DOHH2 (cell line): ENCODE measurements around the gene TADA2B.

Experiments
- H3F3A ChIP-seq: fragments of 200-600 bp; sonication (generic), shearing (Covaris generic); 2 replicates; pipeline ENCODE4 v1.6.0; 2016; ENCODE audit warnings: antibody characterized with exemption, mild to moderate bottlenecking; ENCODE audit not compliant: control insufficient read depth, insufficient read depth
- H3K27ac ChIP-seq: fragments of 200-600 bp; sonication (generic); 2 replicates; pipeline ENCODE4 v1.5.1; 2014; ENCODE audit warnings: low read depth, mild to moderate bottlenecking, low read length, moderate library complexity
- H3K27me3 ChIP-seq: fragments of 200-600 bp; sonication (generic); 2 replicates; pipeline ENCODE4 v1.6.1; 2014; ENCODE audit warnings: mild to moderate bottlenecking, low read length, mixed read lengths; ENCODE audit not compliant: control insufficient read depth
- H3K36me3 ChIP-seq: fragments of 200-600 bp; sonication (generic); 2 replicates; pipeline ENCODE4 v1.6.1; 2014; ENCODE audit warnings: mild to moderate bottlenecking, low read length, moderate library complexity, mixed read lengths; ENCODE audit not compliant: control insufficient read depth
- H3K4me1 ChIP-seq: fragments of 200-600 bp; sonication (generic); 2 replicates; pipeline ENCODE4 v1.6.1; 2014; ENCODE audit warnings: mild to moderate bottlenecking, low read length, mixed read lengths; ENCODE audit not compliant: control insufficient read depth
- H3K4me2 ChIP-seq: fragments of 200-600 bp; sonication (generic); 2 replicates; pipeline ENCODE4 v1.6.0; 2014; ENCODE audit warnings: mild to moderate bottlenecking, low read length, moderate library complexity
- H3K4me3 ChIP-seq: fragments of 200-600 bp; sonication (generic); 2 replicates; pipeline ENCODE4 v1.5.1; 2014; ENCODE audit warnings: mild to moderate bottlenecking, low read length, mixed read lengths
- H3K79me2 ChIP-seq: fragments of 200-600 bp; sonication (generic); 2 replicates; pipeline ENCODE4 v1.6.1; 2014; ENCODE audit warnings: mild to moderate bottlenecking, low read length, mixed read lengths; ENCODE audit not compliant: control insufficient read depth
- H3K9me2 ChIP-seq: fragments of 200-600 bp; sonication (generic); replicated peaks from 2 replicates; pipeline ENCODE4 v1.6.1; 2014; ENCODE audit warnings: mild to moderate bottlenecking, low read length, mixed read lengths; ENCODE audit not compliant: control insufficient read depth
- H3K9me3 ChIP-seq: fragments of 200-600 bp; sonication (generic); 2 replicates; pipeline ENCODE4 v1.6.1; 2014; ENCODE audit warnings: antibody characterized with exemption, low read length, mixed read lengths; ENCODE audit not compliant: control insufficient read depth, insufficient read depth
- H4K20me1 ChIP-seq: fragments of 200-600 bp; sonication (generic); 2 replicates; pipeline ENCODE4 v1.6.0; 2014; ENCODE audit warnings: low read depth, mild to moderate bottlenecking, antibody characterized with exemption, low read length, moderate library complexity; ENCODE audit not compliant: control insufficient read depth, insufficient read depth
- EZH2phosphoT487 ChIP-seq: fragments of 200-600 bp; sonication (generic); IDR thresholded peaks from 2 replicates; pipeline ENCODE4 v1.6.1; 2017; ENCODE audit warnings: borderline replicate concordance, mild to moderate bottlenecking, antibody characterized with exemption, low read length, moderate library complexity, mixed read lengths
- TF ChIP-seq, protein P1 (sequence below): fragments of 200-600 bp; sonication (generic); IDR thresholded peaks from one replicate; pipeline ENCODE4 v1.5.1; 2014; ENCODE audit warnings: antibody characterized with exemption, mild to moderate bottlenecking, low read depth, low read length; ENCODE audit not compliant: poor library complexity, severe bottlenecking

Gene TADA2B

DNA sequence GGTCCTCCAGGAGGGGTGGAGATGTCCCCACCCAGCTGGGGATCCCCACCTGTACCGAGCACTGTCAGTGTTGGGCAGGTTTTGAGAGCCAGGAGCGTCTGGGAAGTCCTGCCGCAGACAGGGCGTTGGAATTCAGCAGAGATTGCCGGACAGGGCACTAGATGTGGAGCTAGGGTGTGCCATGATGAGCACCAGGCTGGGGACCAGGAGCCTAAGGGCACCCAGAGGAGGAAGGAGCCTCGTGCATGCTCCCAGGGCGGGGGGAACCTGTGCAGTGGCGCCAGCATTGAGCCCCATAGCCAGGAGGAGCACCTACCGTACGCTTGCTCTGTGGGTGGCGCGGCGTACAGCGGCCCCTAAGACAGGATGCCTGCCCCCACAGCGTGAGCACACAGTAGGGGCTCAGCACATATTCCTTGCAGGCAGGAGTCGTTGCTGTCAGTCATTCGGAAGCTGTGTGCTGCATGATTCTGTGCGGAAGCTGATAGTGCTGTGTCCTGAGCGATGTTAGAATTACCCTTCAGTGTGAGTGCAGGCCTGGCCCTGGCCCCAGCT is 18.8 kb upstream of the TADA2B start:
- peaks cover 70% of the 10 kb centered on the region for H3K36me3 ChIP-seq
- no peak overlapping the region for H3K27ac ChIP-seq
- no peaks in the 10 kb centered on the region for H3K4me1 ChIP-seq
- H3K4me3 ChIP-seq, result no peak overlapping the region
- H3K79me2 ChIP-seq, result no peaks in the 10 kb centered on the region
- peaks cover 3% of the 10 kb centered on the region; the same call in 1 of the 2 replicates for H4K20me1 ChIP-seq
- no peak overlapping the region for H3K4me2 ChIP-seq
- H3F3A ChIP-seq, result no peaks in the 10 kb centered on the region
- H3K9me2 ChIP-seq, result no peaks in the 10 kb centered on the region
- no peaks in the 10 kb centered on the region for H3K27me3 ChIP-seq
- TF ChIP-seq, protein P1, sequence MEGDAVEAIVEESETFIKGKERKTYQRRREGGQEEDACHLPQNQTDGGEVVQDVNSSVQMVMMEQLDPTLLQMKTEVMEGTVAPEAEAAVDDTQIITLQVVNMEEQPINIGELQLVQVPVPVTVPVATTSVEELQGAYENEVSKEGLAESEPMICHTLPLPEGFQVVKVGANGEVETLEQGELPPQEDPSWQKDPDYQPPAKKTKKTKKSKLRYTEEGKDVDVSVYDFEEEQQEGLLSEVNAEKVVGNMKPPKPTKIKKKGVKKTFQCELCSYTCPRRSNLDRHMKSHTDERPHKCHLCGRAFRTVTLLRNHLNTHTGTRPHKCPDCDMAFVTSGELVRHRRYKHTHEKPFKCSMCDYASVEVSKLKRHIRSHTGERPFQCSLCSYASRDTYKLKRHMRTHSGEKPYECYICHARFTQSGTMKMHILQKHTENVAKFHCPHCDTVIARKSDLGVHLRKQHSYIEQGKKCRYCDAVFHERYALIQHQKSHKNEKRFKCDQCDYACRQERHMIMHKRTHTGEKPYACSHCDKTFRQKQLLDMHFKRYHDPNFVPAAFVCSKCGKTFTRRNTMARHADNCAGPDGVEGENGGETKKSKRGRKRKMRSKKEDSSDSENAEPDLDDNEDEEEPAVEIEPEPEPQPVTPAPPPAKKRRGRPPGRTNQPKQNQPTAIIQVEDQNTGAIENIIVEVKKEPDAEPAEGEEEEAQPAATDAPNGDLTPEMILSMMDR, result no peak
- no peak for TF ChIP-seq EZH2phosphoT487
- H3K9me3 ChIP-seq, result no peaks in the 10 kb centered on the region

DNA sequence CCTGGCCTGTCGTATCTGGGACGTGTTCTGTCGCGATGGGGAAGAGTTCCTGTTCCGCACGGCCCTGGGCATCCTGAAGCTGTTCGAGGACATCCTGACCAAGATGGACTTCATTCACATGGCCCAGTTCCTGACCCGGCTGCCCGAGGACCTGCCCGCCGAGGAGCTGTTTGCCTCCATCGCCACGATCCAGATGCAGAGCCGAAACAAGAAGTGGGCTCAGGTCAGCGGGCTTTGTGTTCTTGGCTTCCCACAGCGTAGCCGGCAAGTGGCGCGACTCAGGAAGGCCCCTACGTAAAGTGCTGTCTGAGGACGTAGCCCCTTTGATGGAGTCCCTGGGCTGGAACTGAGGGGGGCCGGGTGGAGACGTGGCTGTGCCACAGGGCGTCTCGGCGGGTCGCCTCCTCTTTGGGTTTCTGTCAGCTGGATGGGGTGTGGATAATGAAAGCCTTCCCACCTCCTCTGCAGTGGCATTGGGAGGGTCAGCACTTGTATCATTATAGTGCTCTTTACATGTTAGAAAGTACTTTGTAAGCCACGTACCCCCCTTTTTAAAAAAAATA is 18.1 kb upstream of the TADA2B start:
- no peaks in the 10 kb centered on the region for H3K79me2 ChIP-seq
- no peaks in the 10 kb centered on the region for H3K9me3 ChIP-seq
- H3K27me3 ChIP-seq, result no peaks in the 10 kb centered on the region
- H3K9me2 ChIP-seq, result no peaks in the 10 kb centered on the region
- H4K20me1 ChIP-seq, result peaks cover 3% of the 10 kb centered on the region; the same call in 1 of the 2 replicates
- no peak overlapping the region for H3K4me2 ChIP-seq
- H3K27ac ChIP-seq, result no peak overlapping the region
- H3K4me1 ChIP-seq, result no peaks in the 10 kb centered on the region
- H3K36me3 ChIP-seq, result peaks cover 72% of the 10 kb centered on the region
- TF ChIP-seq, protein P1, result no peak
- no peak for TF ChIP-seq EZH2phosphoT487
- no peak overlapping the region for H3K4me3 ChIP-seq
- H3F3A ChIP-seq, result no peaks in the 10 kb centered on the region

DNA sequence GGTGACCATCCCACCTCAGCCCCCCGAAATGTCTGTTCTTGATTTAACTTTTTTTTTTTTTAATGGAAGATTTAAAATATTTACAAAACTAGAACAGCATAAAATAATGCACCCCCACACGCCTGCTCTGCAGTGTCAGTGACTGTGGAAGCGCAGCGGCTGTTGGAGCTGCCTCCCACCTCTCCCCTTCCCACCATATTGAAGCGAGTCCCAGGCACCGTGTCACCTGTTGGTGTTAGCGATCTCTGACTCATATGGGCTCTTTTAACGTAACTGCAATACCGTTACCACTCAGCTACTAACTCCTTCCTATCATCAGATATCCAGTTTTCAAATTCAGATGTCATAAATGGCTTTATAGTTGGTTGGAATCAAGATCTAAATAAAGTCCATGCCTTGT is 17.1 kb upstream of the TADA2B start:
- Histone ChIP-seq H3K4me2 (no peak overlapping the region), H3K4me3 (no peak overlapping the region), H3K27me3 (no peaks in the 10 kb centered on the region), H3K79me2 (no peaks in the 10 kb centered on the region), H3K9me3 (no peaks in the 10 kb centered on the region), H3K9me2 (no peaks in the 10 kb centered on the region), H4K20me1 (peaks cover 3% of the 10 kb centered on the region; the same call in 1 of the 2 replicates), H3K36me3 (peaks cover 74% of the 10 kb centered on the region), H3K27ac (no peak overlapping the region), H3K4me1 (no peaks in the 10 kb centered on the region), H3F3A (no peaks in the 10 kb centered on the region)
- no peak for TF ChIP-seq EZH2phosphoT487

DNA sequence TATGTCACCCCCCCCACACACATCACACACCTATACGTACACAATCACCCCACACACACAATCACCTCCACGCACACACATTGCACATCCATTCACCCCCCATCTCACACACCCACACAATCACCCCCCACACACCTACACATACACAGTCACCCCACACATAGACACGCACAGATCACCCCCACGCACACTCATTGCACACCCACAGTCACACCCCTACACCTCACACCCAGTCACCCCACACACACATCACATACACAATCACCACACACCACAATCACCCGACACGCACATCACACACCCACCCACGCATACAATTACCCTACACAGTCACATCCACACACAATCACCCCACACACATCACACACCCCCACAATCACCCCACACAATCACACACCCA is 15.9 kb upstream of the TADA2B start:
- H3K9me3 ChIP-seq, result no peaks in the 10 kb centered on the region
- H3K27me3 ChIP-seq, result no peaks in the 10 kb centered on the region
- no peaks in the 10 kb centered on the region for H3K4me1 ChIP-seq
- peaks cover 76% of the 10 kb centered on the region for H3K36me3 ChIP-seq
- no peak for TF ChIP-seq EZH2phosphoT487
- TF ChIP-seq, protein P1, result no peak
- no peaks in the 10 kb centered on the region for H3K9me2 ChIP-seq
- no peaks in the 10 kb centered on the region for H3K79me2 ChIP-seq
- H3K4me3 ChIP-seq, result no peak overlapping the region
- no peaks in the 10 kb centered on the region for H3F3A ChIP-seq
- H3K4me2 ChIP-seq, result no peak overlapping the region
- H3K27ac ChIP-seq, result no peak overlapping the region
- H4K20me1 ChIP-seq, result peaks cover 3% of the 10 kb centered on the region; the same call in 1 of the 2 replicates
